MM.1S (cell line): ENCODE data around the gene ABCA3.

Experiments
- DNase-seq: peaks from one replicate; pipeline ENCODE4 v3.0.0-alpha.2; 2015
- H2AFZ ChIP-seq: fragments of 300-600 bp; sonication (generic); 2 replicates; pipeline ENCODE4 v1.6.0; 2016; ENCODE audit warnings: antibody characterized with exemption, low read length
- H3F3A ChIP-seq: fragments of 300-600 bp; sonication (generic); 2 replicates; pipeline ENCODE4 v1.6.1; 2016; ENCODE audit warnings: mild to moderate bottlenecking, antibody characterized with exemption, low read length, moderate library complexity, mixed read lengths; ENCODE audit not compliant: insufficient read depth
- H3K27ac ChIP-seq: fragments of 300-600 bp; sonication (generic); 2 replicates; pipeline ENCODE4 v1.5.1; 2016; ENCODE audit warnings: mild to moderate bottlenecking, low read length
- H3K27me3 ChIP-seq: fragments of 300-600 bp; sonication (generic); replicated peaks from 2 replicates; pipeline ENCODE4 v1.6.0; 2016; ENCODE audit warnings: low read length; ENCODE audit not compliant: insufficient read depth
- H3K36me3 ChIP-seq: fragments of 300-600 bp; sonication (generic); replicated peaks from 2 replicates; pipeline ENCODE4 v1.6.1; 2016; ENCODE audit warnings: mild to moderate bottlenecking, low read length, mixed read lengths; ENCODE audit not compliant: insufficient read depth
- H3K4me1 ChIP-seq: fragments of 300-600 bp; sonication (generic); 2 replicates; pipeline ENCODE4 v1.6.1; 2016; ENCODE audit warnings: low read length, mixed read lengths
- H3K4me2 ChIP-seq: fragments of 300-600 bp; sonication (generic); 2 replicates; pipeline ENCODE4 v1.6.0; 2016; ENCODE audit warnings: low read depth, low read length
- H3K4me3 ChIP-seq: fragments of 300-600 bp; sonication (generic); 2 replicates; pipeline ENCODE4 v1.5.1; 2016; ENCODE audit warnings: low read length, mixed read lengths
- H3K79me2 ChIP-seq: fragments of 300-600 bp; sonication (generic); 2 replicates; pipeline ENCODE4 v1.6.1; 2016; ENCODE audit warnings: mixed run types, low read length, mixed read lengths
- H3K9ac ChIP-seq: fragments of 300-600 bp; sonication (generic); 2 replicates; pipeline ENCODE4 v1.6.1; 2016; ENCODE audit warnings: low read length, mixed read lengths
- H3K9me2 ChIP-seq: fragments of 300-600 bp; sonication (generic); replicated peaks from 2 replicates; pipeline ENCODE4 v1.6.1; 2016; ENCODE audit warnings: mild to moderate bottlenecking, low read length, mixed read lengths; ENCODE audit not compliant: insufficient read depth
- H3K9me3 ChIP-seq: fragments of 300-600 bp; sonication (generic); replicated peaks from 2 replicates; pipeline ENCODE4 v1.6.1; 2016; ENCODE audit warnings: mild to moderate bottlenecking, low read length, mixed read lengths; ENCODE audit not compliant: insufficient read depth
- H4K20me1 ChIP-seq: fragments of 300-600 bp; sonication (generic); 2 replicates; pipeline ENCODE4 v1.6.1; 2016; ENCODE audit warnings: mild to moderate bottlenecking, low read length, moderate library complexity, mixed read lengths; ENCODE audit not compliant: insufficient read depth
- EZH2 ChIP-seq: fragments of 300-600 bp; sonication (generic); optimal IDR thresholded peaks from 2 replicates; pipeline ENCODE3; 2017; ENCODE audit warnings: low read depth, mild to moderate bottlenecking, antibody characterized with exemption, low read length, mixed read lengths
- EZH2phosphoT487 ChIP-seq: fragments of 300-600 bp; sonication (generic); IDR thresholded peaks from 2 replicates; pipeline ENCODE4 v1.6.1; 2018; ENCODE audit warnings: antibody characterized with exemption, low read length
- TF ChIP-seq, protein P1 (sequence below): fragments of 300-600 bp; sonication (generic); IDR thresholded peaks from 2 replicates; pipeline ENCODE4 v1.5.1; 2016; ENCODE audit warnings: antibody characterized with exemption, low read length, mixed read lengths

ABCA3 gene

DNA sequence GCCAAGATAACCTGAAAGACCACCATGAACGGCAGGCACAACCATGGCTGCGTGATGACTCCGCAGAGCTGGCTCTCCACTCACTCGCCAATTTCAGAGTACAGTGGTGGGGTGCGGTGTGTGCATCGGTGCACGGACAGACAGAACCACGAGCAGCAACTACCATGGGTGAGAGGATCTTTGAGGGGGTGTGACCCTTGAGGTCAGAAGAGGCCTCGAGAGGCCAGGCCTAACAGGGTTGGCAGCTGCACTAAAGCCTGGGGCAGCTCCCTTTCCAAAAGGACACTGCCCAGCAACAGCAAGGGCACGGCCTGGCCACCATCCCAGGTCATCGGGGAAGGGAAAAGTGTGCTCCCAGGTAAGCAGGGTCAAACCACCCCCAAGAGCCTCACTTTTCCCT is 87.2 kb downstream of the ABCA3 start:
- Histone ChIP-seq H3K4me1 (peaks cover 7% of the 10 kb centered on the region), H3K4me2 (no peak overlapping the region), H2AFZ (no peak overlapping the region), H3K4me3 (no peak overlapping the region), H3F3A (peaks cover 36% of the 10 kb centered on the region), H3K79me2 (peaks cover 58% of the 10 kb centered on the region), H3K9ac (no peak overlapping the region), H3K9me2 (no peaks in the 10 kb centered on the region), H4K20me1 (no peaks in the 10 kb centered on the region), H3K27me3 (no peaks in the 10 kb centered on the region), H3K36me3 (peaks cover 26% of the 10 kb centered on the region), H3K27ac (no peak overlapping the region), H3K9me3 (no peaks in the 10 kb centered on the region)
- DNase-seq: no peak
- TF ChIP-seq EZH2phosphoT487: no peak
- no peak for TF ChIP-seq EZH2
- TF ChIP-seq, protein P1, sequence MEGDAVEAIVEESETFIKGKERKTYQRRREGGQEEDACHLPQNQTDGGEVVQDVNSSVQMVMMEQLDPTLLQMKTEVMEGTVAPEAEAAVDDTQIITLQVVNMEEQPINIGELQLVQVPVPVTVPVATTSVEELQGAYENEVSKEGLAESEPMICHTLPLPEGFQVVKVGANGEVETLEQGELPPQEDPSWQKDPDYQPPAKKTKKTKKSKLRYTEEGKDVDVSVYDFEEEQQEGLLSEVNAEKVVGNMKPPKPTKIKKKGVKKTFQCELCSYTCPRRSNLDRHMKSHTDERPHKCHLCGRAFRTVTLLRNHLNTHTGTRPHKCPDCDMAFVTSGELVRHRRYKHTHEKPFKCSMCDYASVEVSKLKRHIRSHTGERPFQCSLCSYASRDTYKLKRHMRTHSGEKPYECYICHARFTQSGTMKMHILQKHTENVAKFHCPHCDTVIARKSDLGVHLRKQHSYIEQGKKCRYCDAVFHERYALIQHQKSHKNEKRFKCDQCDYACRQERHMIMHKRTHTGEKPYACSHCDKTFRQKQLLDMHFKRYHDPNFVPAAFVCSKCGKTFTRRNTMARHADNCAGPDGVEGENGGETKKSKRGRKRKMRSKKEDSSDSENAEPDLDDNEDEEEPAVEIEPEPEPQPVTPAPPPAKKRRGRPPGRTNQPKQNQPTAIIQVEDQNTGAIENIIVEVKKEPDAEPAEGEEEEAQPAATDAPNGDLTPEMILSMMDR: no peak

DNA sequence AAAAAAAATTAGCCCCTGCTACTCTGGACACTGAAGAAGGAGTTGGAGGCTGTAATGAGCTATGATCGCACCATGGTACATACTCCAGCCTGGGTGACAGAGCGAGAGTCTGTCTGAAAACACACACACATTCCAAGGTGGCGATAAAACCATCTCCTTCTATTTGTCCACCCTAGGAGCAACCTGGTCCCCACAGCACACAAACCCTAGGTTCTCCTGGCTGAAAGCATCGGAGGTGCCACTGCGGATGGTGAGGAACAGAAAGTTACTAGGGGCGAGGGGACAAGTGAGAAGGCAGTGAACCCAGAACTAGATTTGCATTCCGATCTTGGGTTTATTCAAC is 87.8 kb downstream of the ABCA3 start:
- peaks cover 36% of the 10 kb centered on the region for H3F3A ChIP-seq
- no peak overlapping the region for H3K4me2 ChIP-seq
- peaks cover 7% of the 10 kb centered on the region for H3K4me1 ChIP-seq
- H3K36me3 ChIP-seq: peaks cover 21% of the 10 kb centered on the region
- H3K9me2 ChIP-seq: no peaks in the 10 kb centered on the region
- peaks cover 58% of the 10 kb centered on the region for H3K79me2 ChIP-seq
- H3K4me3 ChIP-seq: no peak overlapping the region
- H3K9ac ChIP-seq: no peak overlapping the region
- DNase-seq: no peak
- H3K27ac ChIP-seq: no peak overlapping the region; the same call in 1 of the 2 replicates
- TF ChIP-seq EZH2 (no peak), EZH2phosphoT487 (no peak)
- TF ChIP-seq, protein P1: no peak
- no peaks in the 10 kb centered on the region for H3K27me3 ChIP-seq
- H3K9me3 ChIP-seq: no peaks in the 10 kb centered on the region
- no peak overlapping the region for H2AFZ ChIP-seq
- no peaks in the 10 kb centered on the region for H4K20me1 ChIP-seq

- H3F3A ChIP-seq: peaks cover 33% of the 10 kb centered on the region
- no peaks in the 10 kb centered on the region for H3K9me2 ChIP-seq
- peaks cover 57% of the 10 kb centered on the region for H3K79me2 ChIP-seq
- peak within 1 kb of the TSS; percentile 75 for H3K4me3 ChIP-seq
- no peaks in the 10 kb centered on the region for H3K9me3 ChIP-seq
- TF ChIP-seq, protein P1: peak; percentile 59
- TF ChIP-seq EZH2phosphoT487: no peak
- no peaks in the 10 kb centered on the region for H4K20me1 ChIP-seq
- no peaks in the 10 kb centered on the region for H3K27me3 ChIP-seq
- peak; percentile 97 for DNase-seq
- H3K4me2 ChIP-seq: peak within 1 kb of the TSS; percentile 95
- H3K27ac ChIP-seq: peak within 1 kb of the TSS; percentile 65; the same call in 1 of the 2 replicates
- H2AFZ ChIP-seq: no peak within 1 kb of the TSS
- H3K9ac ChIP-seq: peak within 1 kb of the TSS; percentile 73
- H3K36me3 ChIP-seq: peaks cover 10% of the 10 kb centered on the region
- peaks cover 7% of the 10 kb centered on the region for H3K4me1 ChIP-seq
Observed at GRCh38 chr16:2251296-2252111, 89.0 kb downstream of the ABCA3 start, which contains the start of gene ECI1. TSS of gene ECI1 (minus strand) at chr16:2251587. CDS start at chr16:2251566, 21 bp downstream.
